OCI-LY3 (cell line): Measurements from ENCODE around the gene CHAD.
A peak's percentile ranks its signal among the peaks of the same experiment; 100 is the strongest.

Source experiments
- H2AFZ ChIP-seq: fragments of 200-600, 300-600 bp; shearing (Covaris generic); 2 replicates; pipeline ENCODE4 v1.6.0; 2014; ENCODE audit warnings: antibody characterized with exemption, low read depth, low read length
- H3K27ac ChIP-seq: fragments of 200-600, 300-600 bp; sonication (generic); 2 replicates; pipeline ENCODE4 v1.5.1; 2014; ENCODE audit warnings: mild to moderate bottlenecking, low read length, moderate library complexity, mixed read lengths
- H3K27me3 ChIP-seq: fragments of 200-600, 300-600 bp; sonication (generic); 2 replicates; pipeline ENCODE4 v1.6.1; 2014; ENCODE audit warnings: low read depth, low read length, mixed read lengths
- H3K36me3 ChIP-seq: fragments of 200-600, 300-600 bp; sonication (generic); replicated peaks from 2 replicates; pipeline ENCODE3; 2014; ENCODE audit warnings: low read depth, low read length, mixed read lengths
- H3K4me1 ChIP-seq: fragments of 300-600, 200-600 bp; sonication (generic); 2 replicates; pipeline ENCODE4 v1.6.1; 2014; ENCODE audit warnings: low read length, mixed read lengths
- H3K4me2 ChIP-seq: fragments of 200-600, 300-600 bp; sonication (generic); 2 replicates; pipeline ENCODE4 v1.6.1; 2014; ENCODE audit warnings: low read length, mixed read lengths
- H3K4me3 ChIP-seq: fragments of 300-600, 200-600 bp; sonication (generic); 2 replicates; pipeline ENCODE4 v1.5.1; 2014; ENCODE audit warnings: antibody characterized with exemption, mild to moderate bottlenecking, low read length, moderate library complexity
- H3K79me2 ChIP-seq: fragments of 300-600, 200-600 bp; shearing (Covaris generic); 2 replicates; pipeline ENCODE4 v1.6.1; 2014; ENCODE audit warnings: mild to moderate bottlenecking, low read length, mixed read lengths
- H3K9ac ChIP-seq: fragments of 300-600, 200-600 bp; shearing (Covaris generic); 2 replicates; pipeline ENCODE4 v1.6.0; 2014; ENCODE audit warnings: mild to moderate bottlenecking, low read length, moderate library complexity
- H3K9me3 ChIP-seq: fragments of 200-600, 300-600 bp; shearing (Covaris generic); 2 replicates; pipeline ENCODE4 v1.6.1; 2014; ENCODE audit warnings: low read length, mixed read lengths; ENCODE audit not compliant: insufficient read depth
- H4K20me1 ChIP-seq: fragments of 200-600, 300-600 bp; sonication (generic); 2 replicates; pipeline ENCODE4 v1.6.1; 2016; ENCODE audit warnings: low read length, mixed read lengths; ENCODE audit not compliant: insufficient read depth
- CTCF ChIP-seq: fragments of 200-600, 300-600 bp; sonication (generic); IDR thresholded peaks from 2 replicates; pipeline ENCODE4 v1.5.1; 2014; ENCODE audit warnings: antibody characterized with exemption, low read length, low read depth
- EZH2phosphoT487 ChIP-seq: fragments of 200-600 bp; shearing (Covaris generic); IDR thresholded peaks from 2 replicates; pipeline ENCODE4 v1.6.1; 2018; ENCODE audit warnings: antibody characterized with exemption, mixed run types, low read depth

Gene CHAD

GRCh38 chr17:50479522-50480141, 11.0 kb upstream of the CHAD start:
- no peaks in the 10 kb centered on the region for H3K27me3 ChIP-seq
- peak overlapping the region; percentile 83 for H2AFZ ChIP-seq
- H3K4me2 ChIP-seq: peak overlapping the region; percentile 75
- TF ChIP-seq CTCF: peak; percentile 38
- TF ChIP-seq EZH2phosphoT487: no peak
- H3K27ac ChIP-seq: peak overlapping the region; percentile 68; the same call in 1 of the 2 replicates
- peak overlapping the region; percentile 80 for H3K4me3 ChIP-seq
- H3K9ac ChIP-seq: peak overlapping the region; percentile 84; the same call in 1 of the 2 replicates
- H3K36me3 ChIP-seq: peaks cover 7% of the 10 kb centered on the region
- H3K4me1 ChIP-seq: peaks cover 20% of the 10 kb centered on the region; the same call in 1 of the 2 replicates
- H3K79me2 ChIP-seq: peaks cover 12% of the 10 kb centered on the region
- no peaks in the 10 kb centered on the region for H4K20me1 ChIP-seq
- no peaks in the 10 kb centered on the region for H3K9me3 ChIP-seq

GRCh38 chr17:50478391-50479381, 10.0 kb upstream of the CHAD start, which contains the start of gene RSAD1:
TSS of gene RSAD1 (plus strand) at chr17:50478860. CDS start at chr17:50478885, 25 bp downstream.
- peak within 1 kb of the TSS; percentile 89 for H3K4me2 ChIP-seq
- peaks cover 12% of the 10 kb centered on the region for H3K79me2 ChIP-seq
- no peaks in the 10 kb centered on the region for H3K9me3 ChIP-seq
- H4K20me1 ChIP-seq: no peaks in the 10 kb centered on the region
- no peaks in the 10 kb centered on the region for H3K27me3 ChIP-seq
- peaks cover 20% of the 10 kb centered on the region; the same call in 1 of the 2 replicates for H3K4me1 ChIP-seq
- peak within 1 kb of the TSS; percentile 68 for H3K27ac ChIP-seq
- peaks cover 2% of the 10 kb centered on the region for H3K36me3 ChIP-seq
- H3K4me3 ChIP-seq: peak within 1 kb of the TSS; percentile 80
- peak within 1 kb of the TSS; percentile 84 for H3K9ac ChIP-seq
- peak within 1 kb of the TSS; percentile 83 for H2AFZ ChIP-seq
- TF ChIP-seq CTCF (peak; percentile 78), EZH2phosphoT487 (no peak)

GRCh38 chr17:50477976-50478375, 9.3 kb upstream of the CHAD start:
- H3K79me2 ChIP-seq: peaks cover 12% of the 10 kb centered on the region
- H3K4me3 ChIP-seq: peak overlapping the region; percentile 80

More at GRCh38 chr17:50477976-50478375, 9.3 kb upstream of the CHAD start:
- Histone ChIP-seq H3K36me3 (peaks cover 2% of the 10 kb centered on the region), H3K9ac (peak overlapping the region; percentile 84), H3K27me3 (no peaks in the 10 kb centered on the region), H4K20me1 (no peaks in the 10 kb centered on the region), H3K9me3 (no peaks in the 10 kb centered on the region), H2AFZ (peak overlapping the region; percentile 64), H3K27ac (peak overlapping the region; percentile 68), H3K4me1 (peaks cover 20% of the 10 kb centered on the region; the same call in 1 of the 2 replicates), H3K4me2 (peak overlapping the region; percentile 89)
- TF ChIP-seq CTCF (no peak), EZH2phosphoT487 (no peak)
